ENCODE data around the gene NSMCE3. TPM values are rescaled to one million over a fixed set of nuclear protein-coding genes. Genes with fewer than 3 reads are reported as not detected.

The NSMCE3 gene
- total RNA-seq, 1 donor from 2014 or later = 21.6 TPM

GRCh38 chr15:29308299-29308698 lies 38.7 kb upstream of the NSMCE3 start:
- Histone ChIP-seq H3K36me3 (no peaks in the 10 kb centered on the region), H3K27ac (no peak overlapping the region), H3K9me3 (no peaks in the 10 kb centered on the region), H3K4me3 (no peak overlapping the region), H3K4me1 (no peaks in the 10 kb centered on the region), H3K27me3 (no peaks in the 10 kb centered on the region)
- DNase-seq (ENCODE audit: low spot score in 2 of 2) = no peak
- intact Hi-C loops (cut with DNase I) = no loop called here
- TF ChIP-seq CTCF (IDR thresholded peaks at IDR 0.05) = no peak

GRCh38 chr15:29305556-29305955 lies 35.9 kb upstream of the NSMCE3 start:
- intact Hi-C loops (cut with DNase I) = no loop called here
- TF ChIP-seq CTCF (IDR thresholded peaks at IDR 0.05) = no peak
- no peaks in the 10 kb centered on the region for H3K36me3 ChIP-seq
- no peaks in the 10 kb centered on the region for H3K27me3 ChIP-seq
- no peak for DNase-seq (ENCODE audit: low spot score in 2 of 2)
- H3K27ac ChIP-seq = no peak overlapping the region
- no peaks in the 10 kb centered on the region for H3K9me3 ChIP-seq
- H3K4me1 ChIP-seq = no peaks in the 10 kb centered on the region
- no peak overlapping the region for H3K4me3 ChIP-seq

- no peak for TF ChIP-seq CTCF (IDR thresholded peaks at IDR 0.05)
- H3K27me3 ChIP-seq = no peaks in the 10 kb centered on the region
- no peaks in the 10 kb centered on the region for H3K36me3 ChIP-seq
- H3K4me3 ChIP-seq = no peak overlapping the region
- no peak overlapping the region for H3K27ac ChIP-seq
- intact Hi-C loops (cut with DNase I) = no loop called here
- H3K4me1 ChIP-seq = no peaks in the 10 kb centered on the region
- no peak for DNase-seq (ENCODE audit: low spot score in 2 of 2)
- no peaks in the 10 kb centered on the region for H3K9me3 ChIP-seq
These were observed 33.2 kb upstream of the NSMCE3 start for GRCh38 chr15:29302871-29303270.

GRCh38 chr15:29299784-29300183 lies 30.2 kb upstream of the NSMCE3 start:
- intact Hi-C loops (cut with DNase I) = no loop called here
- no peak for TF ChIP-seq CTCF (IDR thresholded peaks at IDR 0.05)

GRCh38 chr15:29299331-29299730 lies 29.7 kb upstream of the NSMCE3 start:
- no peaks in the 10 kb centered on the region for H3K9me3 ChIP-seq
- no peak overlapping the region for H3K27ac ChIP-seq
- H3K36me3 ChIP-seq = no peaks in the 10 kb centered on the region
- no peak for TF ChIP-seq CTCF (IDR thresholded peaks at IDR 0.05)
- no peaks in the 10 kb centered on the region for H3K4me1 ChIP-seq
- H3K4me3 ChIP-seq = no peak overlapping the region
- no peaks in the 10 kb centered on the region for H3K27me3 ChIP-seq
- DNase-seq (ENCODE audit: low spot score in 2 of 2) = no peak
- intact Hi-C loops (cut with DNase I) = no loop called here

More at GRCh38 chr15:29299784-29300183, 30.2 kb upstream of the NSMCE3 start:
- no peak overlapping the region for H3K27ac ChIP-seq
- H3K27me3 ChIP-seq = no peaks in the 10 kb centered on the region
- no peaks in the 10 kb centered on the region for H3K36me3 ChIP-seq
- H3K4me1 ChIP-seq = no peaks in the 10 kb centered on the region
- DNase-seq (ENCODE audit: low spot score in 2 of 2) = no peak
- H3K4me3 ChIP-seq = no peak overlapping the region
- H3K9me3 ChIP-seq = no peaks in the 10 kb centered on the region

- no peaks in the 10 kb centered on the region for H3K4me1 ChIP-seq
- H3K9me3 ChIP-seq = no peaks in the 10 kb centered on the region
- H3K27ac ChIP-seq = no peak overlapping the region
- no peaks in the 10 kb centered on the region for H3K27me3 ChIP-seq
- H3K36me3 ChIP-seq = no peaks in the 10 kb centered on the region
- TF ChIP-seq CTCF (IDR thresholded peaks at IDR 0.05) = no peak
- no peak overlapping the region for H3K4me3 ChIP-seq
- no peak for DNase-seq (ENCODE audit: low spot score in 2 of 2)
- intact Hi-C loops (cut with DNase I) = no loop called here
These were observed 25.2 kb upstream of the NSMCE3 start for GRCh38 chr15:29294732-29295325.
